GM12801 (cell line): ENCODE results near the gene FBXO10.

Experiments
- CTCF ChIP-seq: IDR thresholded peaks from one replicate; pipeline ENCODE4 v1.5.1; 2011; ENCODE audit warnings: control low read depth; ENCODE audit not compliant: insufficient read length; ENCODE audit errors: extremely low read depth

FBXO10 gene

GRCh38 chr9:37542895-37543294, 33.3 kb downstream of the FBXO10 start:
- TF ChIP-seq CTCF = no peak

- no peak for TF ChIP-seq CTCF
Observed at GRCh38 chr9:37542488-37542887, 33.7 kb downstream of the FBXO10 start.

DNA sequence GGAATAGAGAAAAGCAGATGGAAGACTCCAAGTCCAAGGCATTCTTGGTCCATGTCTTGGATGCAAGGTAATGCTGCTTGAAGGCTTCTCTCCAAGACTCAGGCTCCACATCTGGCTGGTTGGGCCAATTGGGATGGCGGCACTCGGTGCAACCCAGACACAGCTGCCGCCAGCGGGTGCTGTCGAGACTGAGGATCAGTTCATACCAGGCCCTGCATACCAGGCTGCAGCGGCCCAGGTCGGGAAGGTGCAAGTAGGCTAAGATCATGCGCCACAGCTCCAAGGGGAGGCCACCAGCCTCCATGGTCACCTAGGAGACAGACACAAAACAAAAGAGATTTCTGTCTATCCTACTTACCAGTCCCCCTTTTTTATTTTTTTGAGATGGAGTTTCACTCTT, 34.7 kb downstream of the FBXO10 start:
- TF ChIP-seq CTCF = no peak

DNA sequence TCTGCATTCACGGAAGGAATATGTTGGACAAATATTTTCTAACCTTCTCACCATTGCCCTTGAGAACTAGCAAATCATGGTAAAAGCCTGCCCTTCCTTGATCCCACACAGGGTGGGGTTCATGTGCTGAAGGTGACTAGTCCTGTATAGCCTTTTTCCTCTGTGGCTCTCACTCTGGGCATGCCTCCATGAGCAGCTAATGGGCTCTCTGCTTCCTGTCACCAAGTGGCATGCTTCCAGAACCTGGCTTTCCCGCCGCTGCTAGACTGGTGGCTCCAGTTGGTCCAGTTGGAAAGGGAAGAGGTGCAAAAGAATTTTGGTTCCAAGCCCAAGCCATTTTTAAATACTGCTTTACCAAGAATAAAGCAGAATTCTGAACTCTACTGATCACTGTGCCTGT, 35.5 kb downstream of the FBXO10 start:
- no peak for TF ChIP-seq CTCF

DNA sequence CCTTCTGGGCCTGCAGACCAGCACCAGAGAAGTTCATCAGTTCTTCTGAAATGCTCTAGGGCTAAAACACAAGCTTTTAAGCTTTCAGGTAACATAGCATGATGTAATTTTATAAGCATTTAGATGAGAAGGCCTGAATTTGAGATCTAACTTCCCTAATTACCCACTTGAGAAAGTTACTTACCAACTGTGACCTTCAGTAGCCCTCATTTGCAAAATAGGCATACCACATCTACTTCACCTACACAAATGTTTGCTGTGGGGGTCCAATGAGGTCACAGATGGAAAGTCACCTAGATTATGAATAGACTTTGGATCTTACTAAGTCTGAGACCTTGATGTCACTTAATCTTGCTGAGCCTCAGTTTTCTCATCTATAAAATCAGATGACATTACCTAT, 36.5 kb downstream of the FBXO10 start:
- TF ChIP-seq CTCF = no peak

DNA sequence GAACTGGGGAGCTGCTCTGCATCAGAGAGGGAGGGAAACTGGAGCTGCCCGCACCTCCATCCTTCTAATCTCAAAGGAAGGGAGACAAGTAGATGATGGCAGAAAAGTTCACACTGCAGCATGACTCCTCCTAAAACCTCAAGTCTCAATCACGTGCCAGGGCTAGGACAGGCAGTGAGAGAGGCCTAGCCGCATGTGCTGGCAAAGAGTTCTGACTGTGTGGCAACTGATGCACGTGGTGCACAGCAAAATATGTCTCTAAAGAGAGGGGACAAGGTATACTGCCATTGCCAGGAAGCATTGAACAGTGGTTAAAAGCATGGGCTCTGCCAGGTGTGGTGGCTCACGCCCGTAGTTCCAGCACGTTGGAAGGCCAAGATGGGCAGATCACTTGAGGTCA, 38.1 kb downstream of the FBXO10 start:
- TF ChIP-seq CTCF = no peak

DNA sequence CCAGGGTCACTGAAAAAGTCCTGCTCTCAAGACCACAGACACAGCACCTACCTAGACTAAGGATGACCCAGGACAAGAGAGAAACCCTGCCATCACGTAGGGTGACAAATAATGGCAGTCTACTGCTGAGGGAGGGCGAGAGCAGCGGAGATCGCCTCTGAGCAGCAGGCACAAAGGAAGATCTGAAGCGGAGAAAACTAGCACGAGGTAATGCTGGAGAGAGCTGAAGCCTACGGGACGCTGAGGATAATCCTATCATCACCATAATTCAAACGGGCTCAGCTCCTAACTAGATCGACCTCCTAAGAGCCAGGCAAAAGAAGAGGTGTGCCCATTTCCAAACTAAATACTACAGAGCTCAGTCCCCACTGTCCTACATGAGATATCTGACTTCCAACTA, 41.3 kb downstream of the FBXO10 start:
- no peak for TF ChIP-seq CTCF

DNA sequence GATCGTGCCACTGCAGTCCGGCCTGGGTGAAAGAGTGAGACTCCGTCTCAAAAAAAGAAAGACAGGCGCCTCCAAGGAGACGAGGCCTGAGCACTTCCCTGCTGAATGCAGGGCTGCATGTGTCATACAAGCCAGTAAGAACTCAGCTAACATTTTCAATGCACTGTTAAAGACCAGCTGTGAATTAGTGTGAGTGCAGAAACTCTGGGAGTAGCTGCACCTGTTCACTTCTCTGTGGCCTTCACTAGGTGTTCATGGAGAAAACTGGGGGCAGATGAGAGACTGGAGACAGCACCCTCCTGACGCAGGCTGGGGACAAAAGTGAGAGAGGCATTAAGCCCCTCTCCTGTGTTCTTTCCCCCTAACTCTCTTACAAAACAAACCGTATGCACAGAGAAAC, 41.8 kb downstream of the FBXO10 start:
- no peak for TF ChIP-seq CTCF
